GM12873 (cell line): ENCODE data around the gene PLEKHF1.

Experiments used
- TF ChIP-seq, protein P1 (sequence below): IDR thresholded peaks from 2 replicates; pipeline ENCODE4 v1.5.1; 2012; ENCODE audit warnings: low read depth, mild to moderate bottlenecking, moderate library complexity, low read length, control low read depth; ENCODE audit not compliant: insufficient read depth; ENCODE audit errors: missing control alignments

PLEKHF1 gene

DNA sequence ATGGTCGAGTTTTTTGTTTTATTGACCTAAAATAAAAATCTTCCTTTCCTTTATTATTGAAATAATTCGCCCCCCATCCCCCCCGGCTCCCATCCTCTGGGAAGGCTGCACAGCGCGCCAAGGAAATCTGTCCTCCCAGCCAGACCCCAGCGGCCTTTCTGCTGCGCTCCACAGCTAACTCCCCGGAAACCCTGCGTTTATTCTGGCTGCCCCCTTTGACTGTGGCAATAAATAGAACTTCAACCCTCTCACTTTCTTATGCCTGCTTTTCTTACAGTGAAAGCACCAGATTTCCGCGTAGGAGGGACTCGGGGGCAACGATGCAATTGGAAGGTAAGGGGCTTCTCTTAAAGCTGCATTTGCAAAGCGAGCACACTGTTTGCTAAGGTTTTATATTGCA lies 59.5 kb downstream of the PLEKHF1 start:
- TF ChIP-seq, protein P1, sequence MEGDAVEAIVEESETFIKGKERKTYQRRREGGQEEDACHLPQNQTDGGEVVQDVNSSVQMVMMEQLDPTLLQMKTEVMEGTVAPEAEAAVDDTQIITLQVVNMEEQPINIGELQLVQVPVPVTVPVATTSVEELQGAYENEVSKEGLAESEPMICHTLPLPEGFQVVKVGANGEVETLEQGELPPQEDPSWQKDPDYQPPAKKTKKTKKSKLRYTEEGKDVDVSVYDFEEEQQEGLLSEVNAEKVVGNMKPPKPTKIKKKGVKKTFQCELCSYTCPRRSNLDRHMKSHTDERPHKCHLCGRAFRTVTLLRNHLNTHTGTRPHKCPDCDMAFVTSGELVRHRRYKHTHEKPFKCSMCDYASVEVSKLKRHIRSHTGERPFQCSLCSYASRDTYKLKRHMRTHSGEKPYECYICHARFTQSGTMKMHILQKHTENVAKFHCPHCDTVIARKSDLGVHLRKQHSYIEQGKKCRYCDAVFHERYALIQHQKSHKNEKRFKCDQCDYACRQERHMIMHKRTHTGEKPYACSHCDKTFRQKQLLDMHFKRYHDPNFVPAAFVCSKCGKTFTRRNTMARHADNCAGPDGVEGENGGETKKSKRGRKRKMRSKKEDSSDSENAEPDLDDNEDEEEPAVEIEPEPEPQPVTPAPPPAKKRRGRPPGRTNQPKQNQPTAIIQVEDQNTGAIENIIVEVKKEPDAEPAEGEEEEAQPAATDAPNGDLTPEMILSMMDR = no peak
